ENCODE data around the gene OOSP3. TPM values are rescaled to one million over a fixed set of nuclear protein-coding genes. Genes with fewer than 3 reads are reported as not detected.

Gene OOSP3
- total and polyA plus RNA-seq, 12 donors: not detected

DNA sequence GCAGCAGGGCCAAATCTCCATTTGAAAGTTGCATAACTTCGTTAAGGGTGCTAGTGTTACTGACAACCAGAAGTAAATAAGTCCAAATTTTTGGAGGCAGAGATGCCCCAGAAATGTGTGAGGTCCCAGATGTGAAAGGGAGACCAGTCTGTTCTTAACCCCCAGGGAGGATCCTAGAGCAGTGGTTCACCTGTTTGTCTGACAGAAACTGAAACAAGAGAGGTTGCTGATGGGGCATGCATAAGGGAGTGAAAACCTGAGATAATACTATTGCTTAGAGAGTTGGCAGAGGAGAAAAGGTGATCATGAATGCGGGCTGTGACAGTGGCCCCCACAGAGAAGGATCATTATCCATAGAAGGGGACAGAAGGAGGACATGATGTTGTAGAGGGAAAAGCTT lies 37.1 kb upstream of the OOSP3 start:
- no peaks in the 10 kb centered on the region for H3K27me3 ChIP-seq
- no peaks in the 10 kb centered on the region for H3K36me3 ChIP-seq (replicated peaks in 1 of 2)
- no peaks in the 10 kb centered on the region for H3K4me1 ChIP-seq (replicated peaks in 1 of 2)
- TF ChIP-seq CTCF (IDR thresholded peaks at IDR 0.05) (no peak), POLR2A (IDR thresholded peaks at IDR 0.05) (no peak)
- DNase-seq: no peak
- H3K9me3 ChIP-seq (replicated peaks in 1 of 3): no peaks in the 10 kb centered on the region
- no peak overlapping the region for H3K4me3 ChIP-seq
- intact Hi-C loops (cut with DNase I): no loop called here
- no peak overlapping the region for H3K27ac ChIP-seq
- 81 to 91% (median 88%) methylated on average over 2 of the region's 2 CpGs for WGBS, 4 donors

GRCh38 chr11:59842316-59842715 lies 36.3 kb upstream of the OOSP3 start:
- Histone ChIP-seq H3K36me3 (replicated peaks in 1 of 2) (no peaks in the 10 kb centered on the region), H3K9me3 (replicated peaks in 1 of 3) (no peaks in the 10 kb centered on the region), H3K27me3 (no peaks in the 10 kb centered on the region), H3K4me3 (no peak overlapping the region), H3K27ac (no peak overlapping the region), H3K4me1 (replicated peaks in 1 of 2) (no peaks in the 10 kb centered on the region)
- TF ChIP-seq CTCF (IDR thresholded peaks at IDR 0.05) (no peak), POLR2A (IDR thresholded peaks at IDR 0.05) (no peak)
- 59 to 72% (median 61%) methylated on average over 9 to 12 of the region's 12 CpGs for WGBS, 4 donors
- DNase-seq: peak in 1 of 7 donors; percentile 16
- intact Hi-C loops (cut with DNase I): no loop called here

DNA sequence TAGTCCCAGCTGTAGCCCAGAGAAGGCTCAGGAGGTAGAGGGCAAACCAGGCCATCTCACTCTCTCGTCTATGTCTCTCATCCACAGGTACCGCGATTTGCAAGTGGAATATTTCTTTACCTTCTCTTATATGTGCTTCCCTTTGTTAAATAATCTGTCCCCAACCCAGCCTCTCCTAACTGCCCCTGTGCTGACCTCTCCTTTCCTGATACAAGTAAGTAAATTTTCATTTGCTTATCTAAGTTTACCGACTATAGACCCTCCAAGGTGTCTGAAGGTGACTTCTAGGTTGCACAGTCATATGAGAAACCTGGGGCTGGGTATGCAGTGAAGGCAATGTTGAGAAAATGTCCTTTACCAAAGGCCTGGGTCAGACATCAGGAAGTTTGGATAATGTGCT lies 33.2 kb upstream of the OOSP3 start, which contains the start of gene CBLIF:
CBLIF (minus strand) TSS at position 101 of the 400 bp plus-strand sequence; CDS start at position 55, 46 bp downstream.
- Histone ChIP-seq H3K36me3 (replicated peaks in 1 of 2) (no peaks in the 10 kb centered on the region), H3K4me3 (no peak within 1 kb of the TSS), H3K4me1 (replicated peaks in 1 of 2) (no peaks in the 10 kb centered on the region), H3K27me3 (no peaks in the 10 kb centered on the region), H3K27ac (no peak within 1 kb of the TSS), H3K9me3 (replicated peaks in 1 of 3) (no peaks in the 10 kb centered on the region)
- TF ChIP-seq CTCF (IDR thresholded peaks at IDR 0.05): no peak
- TF ChIP-seq POLR2A (IDR thresholded peaks at IDR 0.05): no peak
- 72 to 84% (median 80%) methylated on average over 4 of the region's 4 CpGs for WGBS, 4 donors
- DNase-seq: no peak
- intact Hi-C loops (cut with DNase I): no loop called here

- Histone ChIP-seq H3K27me3 (no peaks in the 10 kb centered on the region), H3K36me3 (replicated peaks in 1 of 2) (no peaks in the 10 kb centered on the region), H3K27ac (no peak overlapping the region), H3K4me3 (no peak overlapping the region), H3K9me3 (replicated peaks in 1 of 3) (no peaks in the 10 kb centered on the region), H3K4me1 (replicated peaks in 1 of 2) (no peaks in the 10 kb centered on the region)
- TF ChIP-seq POLR2A (IDR thresholded peaks at IDR 0.05): no peak
- TF ChIP-seq CTCF (IDR thresholded peaks at IDR 0.05): no peak
- WGBS, 4 donors: 54 to 65% (median 61%) methylated on average over 5 of the region's 5 CpGs
- intact Hi-C loops (cut with DNase I): no loop called here
- DNase-seq: no peak
Observed at GRCh38 chr11:59846556-59846955, 32.0 kb upstream of the OOSP3 start.
